HG02870 (cell line): ENCODE measurements around the gene SENP5.

Experiments
- ATAC-seq: cut with Tn5 transposase; IDR thresholded peaks from one replicate; pipeline ENCODE4 v1.9.1; 2021; ENCODE audit warnings: mild to moderate bottlenecking, moderate library complexity; ENCODE audit not compliant: unreplicated experiment

The SENP5 gene

DNA sequence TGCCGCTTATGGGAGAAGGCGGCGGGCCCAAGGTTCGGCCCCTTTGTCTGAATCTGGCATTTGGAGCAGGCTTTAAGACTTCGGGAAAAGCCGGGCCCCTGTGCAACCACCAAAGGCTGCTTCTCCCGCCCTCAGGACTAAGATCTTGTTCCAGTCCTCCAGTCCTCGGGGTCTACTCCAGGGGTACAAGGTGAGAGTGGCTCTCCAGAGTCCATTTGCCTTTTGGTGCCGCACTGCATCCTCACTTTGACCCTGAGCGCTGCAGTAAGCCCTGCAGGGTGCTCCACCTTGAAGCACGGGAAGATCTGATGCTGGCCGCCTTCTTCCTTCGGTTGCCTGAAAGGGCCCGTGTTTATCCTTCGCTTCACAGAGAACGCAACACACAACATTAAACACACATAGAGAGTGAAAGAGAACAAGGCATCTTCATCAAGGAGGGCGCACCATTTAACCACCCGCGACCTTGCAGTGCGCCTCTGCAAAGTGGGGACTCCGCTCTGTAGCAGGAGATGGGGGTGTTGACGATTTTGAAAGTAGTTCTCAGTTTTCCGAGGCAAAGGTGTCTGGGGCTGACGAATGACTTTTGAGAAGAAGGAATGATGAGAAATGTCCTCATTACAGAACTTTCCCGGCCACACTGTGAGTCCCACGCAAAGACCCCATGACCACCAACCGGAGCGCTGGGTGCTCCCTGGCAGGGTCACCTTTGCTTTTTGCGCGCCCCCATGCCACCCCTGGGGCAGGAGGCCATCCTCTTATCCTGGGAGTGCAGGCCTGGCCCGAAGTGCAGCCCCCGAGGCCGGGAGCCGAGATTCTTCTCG, 99.9 kb downstream of the SENP5 start:
- ATAC-seq, result no peak

GRCh38 chr3:196968233-196969133, 100.8 kb downstream of the SENP5 start, which contains the start of gene PIGZ:
Gene PIGZ, minus strand, starts transcription at chr3:196968833. Its CDS starts 16,802 bp downstream, at chr3:196952031.
- peak; percentile 64 for ATAC-seq

GRCh38 chr3:196969134-196969659, 101.5 kb downstream of the SENP5 start:
- peak; percentile 40 for ATAC-seq

GRCh38 chr3:196969660-196970546, 102.2 kb downstream of the SENP5 start:
- ATAC-seq, result peak; percentile 38

DNA sequence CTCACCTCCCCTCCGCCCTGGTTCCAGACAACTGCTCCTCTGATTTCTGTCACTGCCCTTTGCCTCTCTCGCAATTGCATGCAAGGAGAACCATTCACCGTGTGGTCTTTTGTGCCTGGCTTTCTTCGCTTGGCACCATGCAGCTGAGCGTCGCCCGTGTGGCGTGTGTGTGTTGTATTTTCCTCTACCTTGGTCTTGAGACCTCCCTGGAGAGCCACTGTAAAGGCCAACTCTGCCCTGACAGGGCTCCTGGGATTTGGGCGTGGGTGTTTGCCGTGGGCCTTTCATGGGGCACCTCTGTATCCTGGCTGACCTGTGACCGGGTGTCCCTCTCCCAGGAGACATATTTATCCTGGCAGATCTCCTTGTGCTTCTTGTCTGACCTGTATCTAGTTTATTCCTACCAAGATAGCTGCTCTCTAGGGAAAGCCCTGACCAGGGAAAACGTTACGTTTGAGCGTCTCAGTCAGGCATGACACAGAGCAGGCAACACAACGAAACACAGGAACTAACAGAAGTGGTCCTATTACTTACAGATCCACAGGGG, 102.9 kb downstream of the SENP5 start:
- ATAC-seq, result no peak

GRCh38 chr3:196971094-196971698, 103.5 kb downstream of the SENP5 start:
- ATAC-seq, result no peak

DNA sequence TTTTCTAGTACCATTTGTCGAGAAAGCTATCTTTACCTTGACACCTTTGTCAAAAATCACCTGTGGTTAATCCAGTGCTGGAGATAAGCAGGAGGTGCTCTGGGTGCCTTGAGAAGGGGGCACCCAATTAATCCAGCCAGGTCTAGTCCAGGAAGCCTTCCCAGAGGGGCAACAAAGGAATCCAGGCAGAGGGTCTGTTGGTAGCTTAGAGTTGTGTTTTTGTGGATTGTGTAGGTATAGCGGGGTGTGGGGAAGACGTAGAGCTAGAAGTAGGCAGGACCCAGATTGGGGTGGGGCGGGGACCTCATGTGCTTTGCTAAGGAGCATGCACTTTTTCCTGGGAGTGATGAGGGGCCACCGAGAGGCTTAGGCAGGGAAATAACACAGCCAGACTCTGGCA, 106.9 kb downstream of the SENP5 start:
- ATAC-seq, result no peak

DNA sequence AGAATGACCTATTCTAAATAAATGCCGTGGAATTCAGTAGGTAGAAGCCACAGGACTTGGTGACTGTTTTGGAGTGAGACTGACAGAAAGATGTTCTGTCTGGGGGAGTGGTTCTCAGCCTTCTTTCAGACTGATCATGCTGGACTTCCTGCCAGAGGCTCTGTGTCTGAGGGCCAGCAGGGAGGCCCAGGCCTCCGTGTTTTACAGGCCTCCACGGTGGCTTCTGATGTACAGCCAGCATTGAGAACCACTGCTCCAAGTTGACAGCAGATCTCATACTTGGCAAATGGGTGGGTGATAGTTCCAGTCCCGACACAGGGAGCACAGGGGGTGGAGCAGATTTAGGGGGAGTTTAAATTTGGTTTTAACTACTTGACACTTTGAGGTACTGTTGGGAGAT, 107.6 kb downstream of the SENP5 start:
- no peak for ATAC-seq

DNA sequence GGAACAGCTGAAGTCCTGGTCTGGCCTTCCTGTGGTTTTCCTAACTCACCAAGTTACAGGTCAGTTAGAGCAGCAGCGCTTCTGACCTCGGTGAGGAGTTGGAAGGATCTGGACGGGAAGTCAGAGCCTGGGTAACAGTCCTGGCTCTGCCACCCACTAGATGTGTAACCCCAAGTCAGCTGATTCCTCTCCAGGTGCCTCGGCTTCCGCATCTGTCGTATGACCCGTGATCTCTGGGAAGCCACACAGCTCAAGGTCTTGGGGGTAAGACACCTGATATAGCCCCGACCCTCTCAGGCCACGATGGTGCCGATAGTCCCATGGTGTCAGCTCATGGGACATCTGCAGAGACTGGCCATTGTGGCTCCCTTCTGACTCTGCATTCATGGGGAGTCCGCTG, 109.2 kb downstream of the SENP5 start:
- ATAC-seq, result no peak

- ATAC-seq, result no peak
These were observed 111.8 kb downstream of the SENP5 start for GRCh38 chr3:196979545-196979944.

DNA sequence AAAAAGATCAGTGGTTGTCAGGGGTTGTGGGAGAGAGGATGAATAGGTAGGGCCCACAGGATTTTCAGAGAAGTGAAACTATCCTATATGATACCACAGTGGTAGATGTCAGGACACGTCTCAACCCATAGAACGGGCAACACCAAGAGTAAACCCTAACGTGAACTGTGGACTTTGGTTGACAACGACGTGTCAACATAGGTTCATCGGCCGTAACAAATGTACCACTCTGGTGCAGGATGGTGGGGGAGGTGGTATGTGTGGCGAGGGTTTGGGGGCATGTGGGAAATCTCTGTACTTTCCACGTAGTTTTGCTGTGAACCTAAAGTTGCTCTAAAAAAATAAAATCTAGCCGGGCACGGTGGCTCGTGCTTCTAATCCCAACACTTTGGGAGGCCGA, 113.9 kb downstream of the SENP5 start:
- ATAC-seq, result no peak

DNA sequence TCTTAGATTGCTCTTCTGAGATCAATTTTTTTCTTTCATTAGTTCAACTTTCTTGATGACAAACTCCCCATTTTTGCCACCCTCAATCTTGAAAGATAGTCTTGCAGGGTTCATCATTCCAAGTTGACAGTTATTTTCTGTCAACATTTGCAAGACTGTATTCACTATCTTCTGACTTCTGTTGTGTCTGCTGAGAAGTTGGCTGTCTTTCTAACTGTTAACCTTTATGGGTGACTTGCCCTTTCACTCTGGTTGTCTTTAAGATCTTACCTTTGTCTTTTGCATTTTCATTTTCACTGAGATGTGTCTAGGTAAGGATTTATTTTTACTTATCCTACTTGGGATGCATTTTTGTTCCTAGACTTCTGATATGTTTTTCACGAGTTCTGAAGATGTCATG, 115.5 kb downstream of the SENP5 start:
- ATAC-seq, result no peak
